Cortex of kidney (tissue), 1 donor: ENCODE data around the gene NRG3.

ENCODE experiments used
- DNase-seq: peaks from one replicate; lab custom pipeline; 2025; lab: John Stamatoyannopoulos, UW

NRG3 gene

GRCh38 chr10:82680608-82681007, 805.6 kb downstream of the NRG3 start:
- DNase-seq = no peak

- no peak for DNase-seq
These were observed 809.0 kb downstream of the NRG3 start for GRCh38 chr10:82683945-82684344.

- no peak for DNase-seq
These were observed 810.1 kb downstream of the NRG3 start for GRCh38 chr10:82685087-82685486.

- no peak for DNase-seq
These were observed 816.2 kb downstream of the NRG3 start for GRCh38 chr10:82691211-82691610.

GRCh38 chr10:82692458-82692857, 817.5 kb downstream of the NRG3 start:
- DNase-seq = no peak

GRCh38 chr10:82721831-82722230, 846.8 kb downstream of the NRG3 start:
- DNase-seq = no peak

- no peak for DNase-seq
These were observed 847.3 kb downstream of the NRG3 start for GRCh38 chr10:82722273-82722672.

- no peak for DNase-seq
These were observed 861.3 kb downstream of the NRG3 start for GRCh38 chr10:82736305-82736704.

- no peak for DNase-seq
These were observed 862.6 kb downstream of the NRG3 start for GRCh38 chr10:82737549-82737948.

GRCh38 chr10:82738592-82738991, 863.6 kb downstream of the NRG3 start:
- DNase-seq = no peak

GRCh38 chr10:82742478-82742877, 867.5 kb downstream of the NRG3 start:
- no peak for DNase-seq

GRCh38 chr10:82742898-82743297, 867.9 kb downstream of the NRG3 start:
- no peak for DNase-seq

GRCh38 chr10:82750538-82750937, 875.5 kb downstream of the NRG3 start:
- DNase-seq = no peak

GRCh38 chr10:82757397-82757796, 882.4 kb downstream of the NRG3 start:
- DNase-seq = no peak

- no peak for DNase-seq
These were observed 882.9 kb downstream of the NRG3 start for GRCh38 chr10:82757901-82758300.

GRCh38 chr10:82759050-82759449, 884.1 kb downstream of the NRG3 start:
- no peak for DNase-seq

- no peak for DNase-seq
These were observed 887.6 kb downstream of the NRG3 start for GRCh38 chr10:82762641-82763040.

GRCh38 chr10:82768040-82768439, 893.0 kb downstream of the NRG3 start:
- DNase-seq = no peak

- no peak for DNase-seq
These were observed 903.9 kb downstream of the NRG3 start for GRCh38 chr10:82778908-82779307.

GRCh38 chr10:82796510-82796909, 921.5 kb downstream of the NRG3 start:
- no peak for DNase-seq

- no peak for DNase-seq
These were observed 926.3 kb downstream of the NRG3 start for GRCh38 chr10:82801289-82801688.

GRCh38 chr10:82811621-82812020, 936.6 kb downstream of the NRG3 start:
- DNase-seq = no peak

GRCh38 chr10:82813856-82814255, 938.9 kb downstream of the NRG3 start:
- DNase-seq = no peak

GRCh38 chr10:82814635-82815034, 939.6 kb downstream of the NRG3 start:
- DNase-seq = no peak

GRCh38 chr10:82815680-82816079, 940.7 kb downstream of the NRG3 start:
- DNase-seq = no peak
